Measurements from ENCODE around the gene ENOSF1. TPM values are rescaled to one million over a fixed set of nuclear protein-coding genes. Genes with fewer than 3 reads are reported as not detected.

ENOSF1 gene
- total and polyA plus RNA-seq, 2 donors (not counting 1 experiment from before 2014, with no cell fraction given): 8.2 to 23.3 TPM

- peak within 1 kb of the TSS; percentile 93 for H2AFZ ChIP-seq (ENCODE audit: low read length)
- no peaks in the 10 kb centered on the region for H3K27me3 ChIP-seq (ENCODE audit: control insufficient read depth, insufficient read depth, low read length)
- peak within 1 kb of the TSS; percentile 84 for H3K27ac ChIP-seq (ENCODE audit: insufficient read depth, low read length)
- peak; percentile 44 to 60 for DNase-seq (ENCODE audit: low read depth in 2 of 2)
- no peak for TF ChIP-seq EZH2 (IDR thresholded peaks at IDR 0.05; ENCODE audit: low read length, missing control alignments)
- TF ChIP-seq, protein P1, sequence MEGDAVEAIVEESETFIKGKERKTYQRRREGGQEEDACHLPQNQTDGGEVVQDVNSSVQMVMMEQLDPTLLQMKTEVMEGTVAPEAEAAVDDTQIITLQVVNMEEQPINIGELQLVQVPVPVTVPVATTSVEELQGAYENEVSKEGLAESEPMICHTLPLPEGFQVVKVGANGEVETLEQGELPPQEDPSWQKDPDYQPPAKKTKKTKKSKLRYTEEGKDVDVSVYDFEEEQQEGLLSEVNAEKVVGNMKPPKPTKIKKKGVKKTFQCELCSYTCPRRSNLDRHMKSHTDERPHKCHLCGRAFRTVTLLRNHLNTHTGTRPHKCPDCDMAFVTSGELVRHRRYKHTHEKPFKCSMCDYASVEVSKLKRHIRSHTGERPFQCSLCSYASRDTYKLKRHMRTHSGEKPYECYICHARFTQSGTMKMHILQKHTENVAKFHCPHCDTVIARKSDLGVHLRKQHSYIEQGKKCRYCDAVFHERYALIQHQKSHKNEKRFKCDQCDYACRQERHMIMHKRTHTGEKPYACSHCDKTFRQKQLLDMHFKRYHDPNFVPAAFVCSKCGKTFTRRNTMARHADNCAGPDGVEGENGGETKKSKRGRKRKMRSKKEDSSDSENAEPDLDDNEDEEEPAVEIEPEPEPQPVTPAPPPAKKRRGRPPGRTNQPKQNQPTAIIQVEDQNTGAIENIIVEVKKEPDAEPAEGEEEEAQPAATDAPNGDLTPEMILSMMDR (conservative IDR thresholded peaks at IDR 0.05 in 1 of 2, IDR thresholded peaks at IDR 0.05 in 1 of 2; ENCODE audit: low read depth in 1 of 2, low read length in 2 of 2): peak in 1 of 2 donors; percentile 2
- no peaks in the 10 kb centered on the region for H4K20me1 ChIP-seq (ENCODE audit: control insufficient read depth, extremely low read depth, insufficient read depth, low read length)
- peak within 1 kb of the TSS; percentile 73 to 93 (median 89) for H3K4me3 ChIP-seq (replicated peaks in 1 of 4; ENCODE audit: control extremely low read depth in 1 of 4, insufficient read depth in 1 of 4, low read depth in 3 of 4, low read length in 4 of 4)
- H3K4me2 ChIP-seq (ENCODE audit: extremely low read depth, insufficient read depth, low read length): peak within 1 kb of the TSS; percentile 87
- no peaks in the 10 kb centered on the region for H3K36me3 ChIP-seq (ENCODE audit: control insufficient read depth, insufficient read depth, low read length)
- peaks cover 16% of the 10 kb centered on the region for H3K79me2 ChIP-seq (ENCODE audit: control insufficient read depth, insufficient read depth, low read length)
- no peaks in the 10 kb centered on the region for H3K9me3 ChIP-seq (ENCODE audit: control insufficient read depth, insufficient read depth, low read depth, low read length)
- peak within 1 kb of the TSS; percentile 74 for H3K9ac ChIP-seq (ENCODE audit: insufficient read depth, low read length)
- no peaks in the 10 kb centered on the region for H3K4me1 ChIP-seq (ENCODE audit: control insufficient read depth, extremely low read depth, insufficient read depth, low read length)
Measured at GRCh38 chr18:657311-658000, 55.0 kb downstream of the ENOSF1 start, which contains the start of gene TYMS. Gene TYMS (plus strand): TSS chr18:657653. CDS start chr18:657743, 90 bp downstream.

- Histone ChIP-seq H3K79me2 (ENCODE audit: control insufficient read depth, insufficient read depth, low read length) (peaks cover 12% of the 10 kb centered on the region), H2AFZ (ENCODE audit: low read length) (no peak overlapping the region), H3K27me3 (ENCODE audit: control insufficient read depth, insufficient read depth, low read length) (no peaks in the 10 kb centered on the region), H3K27ac (ENCODE audit: insufficient read depth, low read length) (no peak overlapping the region), H3K9me3 (ENCODE audit: control insufficient read depth, insufficient read depth, low read depth, low read length) (no peaks in the 10 kb centered on the region), H3K4me1 (ENCODE audit: control insufficient read depth, extremely low read depth, insufficient read depth, low read length) (no peaks in the 10 kb centered on the region), H3K4me2 (ENCODE audit: extremely low read depth, insufficient read depth, low read length) (no peak overlapping the region), H4K20me1 (ENCODE audit: control insufficient read depth, extremely low read depth, insufficient read depth, low read length) (no peaks in the 10 kb centered on the region), H3K9ac (ENCODE audit: insufficient read depth, low read length) (no peak overlapping the region), H3K4me3 (replicated peaks in 1 of 4; ENCODE audit: control extremely low read depth in 1 of 4, insufficient read depth in 1 of 4, low read depth in 3 of 4, low read length in 4 of 4) (no peak overlapping the region), H3K36me3 (ENCODE audit: control insufficient read depth, insufficient read depth, low read length) (no peaks in the 10 kb centered on the region)
- DNase-seq (ENCODE audit: low read depth in 2 of 2): no peak
- TF ChIP-seq, protein P1 (conservative IDR thresholded peaks at IDR 0.05 in 1 of 2, IDR thresholded peaks at IDR 0.05 in 1 of 2; ENCODE audit: low read depth in 1 of 2, low read length in 2 of 2): no peak
- TF ChIP-seq EZH2 (IDR thresholded peaks at IDR 0.05; ENCODE audit: low read length, missing control alignments): no peak
Measured at GRCh38 chr18:655445-655844, 57.0 kb downstream of the ENOSF1 start.

GRCh38 chr18:654601-655000 is 57.8 kb downstream of the ENOSF1 start:
- no peaks in the 10 kb centered on the region for H4K20me1 ChIP-seq (ENCODE audit: control insufficient read depth, extremely low read depth, insufficient read depth, low read length)
- TF ChIP-seq EZH2 (IDR thresholded peaks at IDR 0.05; ENCODE audit: low read length, missing control alignments): no peak
- TF ChIP-seq, protein P1 (conservative IDR thresholded peaks at IDR 0.05 in 1 of 2, IDR thresholded peaks at IDR 0.05 in 1 of 2; ENCODE audit: low read depth in 1 of 2, low read length in 2 of 2): no peak
- no peak for DNase-seq (ENCODE audit: low read depth in 2 of 2)
- H3K27me3 ChIP-seq (ENCODE audit: control insufficient read depth, insufficient read depth, low read length): no peaks in the 10 kb centered on the region
- H3K9me3 ChIP-seq (ENCODE audit: control insufficient read depth, insufficient read depth, low read depth, low read length): no peaks in the 10 kb centered on the region
- H3K4me2 ChIP-seq (ENCODE audit: extremely low read depth, insufficient read depth, low read length): no peak overlapping the region
- H3K4me1 ChIP-seq (ENCODE audit: control insufficient read depth, extremely low read depth, insufficient read depth, low read length): no peaks in the 10 kb centered on the region
- H3K36me3 ChIP-seq (ENCODE audit: control insufficient read depth, insufficient read depth, low read length): no peaks in the 10 kb centered on the region
- no peak overlapping the region for H3K4me3 ChIP-seq (replicated peaks in 1 of 4; ENCODE audit: control extremely low read depth in 1 of 4, insufficient read depth in 1 of 4, low read depth in 3 of 4, low read length in 4 of 4)
- H3K79me2 ChIP-seq (ENCODE audit: control insufficient read depth, insufficient read depth, low read length): peaks cover 10% of the 10 kb centered on the region
- no peak overlapping the region for H2AFZ ChIP-seq (ENCODE audit: low read length)
- H3K27ac ChIP-seq (ENCODE audit: insufficient read depth, low read length): no peak overlapping the region
- H3K9ac ChIP-seq (ENCODE audit: insufficient read depth, low read length): no peak overlapping the region
